Measurements from ENCODE around the gene GAL3ST1.

Gene GAL3ST1

GRCh38 chr22:30531651-30532608, 42.5 kb downstream of the GAL3ST1 start:
- no peak for DNase-seq (ENCODE audit: low spot score)

GRCh38 chr22:30526656-30527055, 47.8 kb downstream of the GAL3ST1 start:
- no peak for DNase-seq (ENCODE audit: low spot score)

DNA sequence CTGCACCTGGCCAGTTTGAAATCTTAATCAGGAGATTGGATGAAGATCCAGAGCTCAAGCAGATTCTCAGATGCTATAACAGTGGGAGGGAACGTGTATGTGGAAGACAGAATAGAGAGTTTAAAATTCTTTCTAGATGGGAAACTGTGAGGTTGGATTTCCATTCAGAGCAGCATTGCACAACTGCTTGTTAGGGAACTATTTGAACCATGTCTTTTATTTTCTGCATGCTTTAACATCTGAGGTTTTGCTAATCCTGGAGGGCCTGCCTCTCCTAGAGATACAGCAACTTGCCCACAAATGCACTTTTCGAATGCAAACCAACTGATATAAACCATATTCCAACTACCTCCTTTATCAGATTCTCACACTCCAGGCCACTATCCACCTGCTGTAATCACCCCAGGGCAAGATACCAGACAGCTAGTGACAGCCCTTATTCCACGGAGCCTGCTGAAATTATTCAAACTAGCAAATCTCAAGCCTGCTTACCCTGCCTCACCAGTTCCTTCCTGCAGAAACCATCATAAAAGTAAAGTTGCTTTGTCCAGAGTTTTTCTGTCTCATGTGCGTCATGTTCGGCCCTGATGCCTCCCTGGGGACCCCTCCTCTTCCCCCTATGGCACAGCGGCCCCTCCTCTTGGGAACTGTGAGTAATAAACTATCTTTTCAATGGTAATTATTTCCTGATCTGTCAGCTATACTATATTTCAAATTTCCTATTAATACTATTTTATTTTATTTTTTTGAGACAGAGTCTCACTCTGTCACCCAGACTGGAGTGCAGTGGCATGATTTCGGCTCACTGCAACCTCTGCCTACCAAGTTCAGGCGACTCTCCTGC, 50.6 kb downstream of the GAL3ST1 start:
- DNase-seq (ENCODE audit: low spot score) = no peak

DNA sequence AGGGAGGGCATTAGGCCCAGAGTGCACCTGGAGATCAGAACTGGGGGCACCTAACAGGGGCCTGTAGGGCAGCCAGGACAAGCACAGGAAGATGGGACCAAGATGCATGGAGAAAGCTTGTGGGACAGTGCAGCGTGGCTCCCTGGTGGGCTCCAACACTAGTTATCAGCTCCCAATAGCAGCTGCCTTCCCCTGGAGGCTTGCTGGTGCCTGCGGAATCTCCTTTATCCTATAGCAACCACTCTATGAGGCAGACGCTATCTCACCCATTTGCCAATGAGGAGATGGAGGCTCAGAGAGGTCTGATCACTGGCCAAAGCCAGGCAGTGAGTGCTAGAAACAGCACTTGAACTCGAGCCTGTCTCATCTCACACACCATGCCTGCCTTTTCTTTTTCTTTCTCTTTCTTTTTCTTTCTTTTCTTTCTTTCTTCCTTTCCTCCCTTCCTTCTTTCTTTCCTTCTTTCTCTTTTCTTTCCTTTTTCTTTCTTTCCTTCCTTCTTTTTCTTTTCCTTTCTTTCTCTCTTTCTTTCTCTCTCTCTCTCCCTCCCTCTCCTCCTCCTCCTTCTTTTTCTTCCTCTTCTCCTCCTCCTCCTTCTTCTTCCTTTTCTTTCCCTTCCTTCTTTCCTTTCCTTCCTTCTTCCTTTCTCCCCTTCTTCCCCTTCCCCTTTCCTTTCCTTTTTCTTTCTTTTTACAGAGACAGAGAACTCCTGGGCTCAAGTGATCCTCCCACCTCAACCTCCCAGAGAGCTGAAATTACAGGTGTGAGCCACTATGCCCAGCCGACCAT, 52.9 kb downstream of the GAL3ST1 start:
- DNase-seq (ENCODE audit: low spot score) = no peak

DNA sequence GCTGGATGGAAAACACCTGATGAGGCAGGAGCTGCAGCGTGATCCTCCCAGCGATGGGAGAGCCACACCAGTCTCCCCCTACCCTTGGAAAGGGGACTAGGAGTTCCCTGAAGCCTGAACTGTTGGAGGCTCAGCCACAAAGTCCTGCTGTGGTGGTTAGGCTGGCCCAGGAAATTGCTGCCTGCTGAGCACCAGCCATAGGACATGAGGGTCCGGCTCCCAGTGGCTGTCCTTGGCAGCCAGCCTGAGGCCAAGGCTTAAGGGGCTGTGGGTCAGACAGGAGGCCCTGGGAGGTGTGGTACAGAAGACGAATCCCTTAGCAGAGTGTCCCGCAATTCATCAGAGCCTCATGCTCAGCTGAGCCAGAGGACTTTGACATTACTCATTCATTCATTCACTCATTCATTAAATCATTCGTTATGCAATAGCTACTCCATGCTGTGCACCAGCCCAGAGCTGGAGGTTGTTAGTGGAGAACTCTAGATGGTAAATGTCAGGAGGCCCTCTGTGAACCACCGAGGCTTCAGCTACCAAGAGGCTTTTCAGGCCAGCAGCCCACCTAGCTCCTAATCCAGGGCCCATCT, 54.5 kb downstream of the GAL3ST1 start:
- no peak for DNase-seq (ENCODE audit: low spot score)

GRCh38 chr22:30516731-30517130, 57.7 kb downstream of the GAL3ST1 start:
- DNase-seq (ENCODE audit: low spot score) = no peak

DNA sequence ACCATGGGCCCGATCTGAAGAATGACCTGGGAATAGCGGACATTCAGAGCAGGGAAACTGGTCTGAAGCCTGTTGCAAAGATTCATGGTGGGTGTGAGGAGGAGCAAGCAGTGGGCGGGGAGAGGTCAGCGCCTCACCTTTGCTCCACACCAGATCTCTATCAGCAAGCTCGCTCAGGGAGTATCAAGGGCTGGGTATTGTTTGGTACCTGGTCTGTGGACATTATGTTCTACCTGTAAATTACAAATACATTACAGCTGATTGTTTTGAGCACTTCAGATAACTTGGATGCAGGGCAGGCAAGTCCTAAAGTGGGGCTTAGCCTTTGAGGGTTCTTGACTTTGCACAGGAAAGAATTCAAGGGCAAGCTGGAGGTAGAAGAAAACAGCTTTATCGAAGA, 58.2 kb downstream of the GAL3ST1 start:
- no peak for DNase-seq (ENCODE audit: low spot score)

DNA sequence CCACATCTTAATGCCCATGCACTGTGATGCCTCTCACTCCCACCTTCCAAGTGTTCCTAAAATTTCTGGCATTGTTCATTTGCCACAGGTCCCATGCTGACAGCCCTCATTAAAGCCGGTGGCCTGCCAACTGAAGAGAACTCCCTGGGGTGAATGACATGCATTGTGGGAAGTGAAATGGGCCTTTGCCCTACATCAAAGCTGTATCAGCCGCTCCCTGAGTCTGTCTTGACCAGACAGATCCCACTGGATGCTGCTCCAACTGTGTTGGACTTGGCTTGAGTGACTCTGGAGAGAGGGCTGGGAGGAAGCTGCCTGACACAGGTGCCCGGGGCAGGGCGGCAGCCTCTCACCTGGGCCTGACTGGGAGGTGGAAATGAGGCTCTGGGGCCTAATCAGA, 60.2 kb downstream of the GAL3ST1 start:
- DNase-seq (ENCODE audit: low spot score) = no peak

GRCh38 chr22:30513462-30513861, 61.0 kb downstream of the GAL3ST1 start:
- DNase-seq (ENCODE audit: low spot score) = no peak

DNA sequence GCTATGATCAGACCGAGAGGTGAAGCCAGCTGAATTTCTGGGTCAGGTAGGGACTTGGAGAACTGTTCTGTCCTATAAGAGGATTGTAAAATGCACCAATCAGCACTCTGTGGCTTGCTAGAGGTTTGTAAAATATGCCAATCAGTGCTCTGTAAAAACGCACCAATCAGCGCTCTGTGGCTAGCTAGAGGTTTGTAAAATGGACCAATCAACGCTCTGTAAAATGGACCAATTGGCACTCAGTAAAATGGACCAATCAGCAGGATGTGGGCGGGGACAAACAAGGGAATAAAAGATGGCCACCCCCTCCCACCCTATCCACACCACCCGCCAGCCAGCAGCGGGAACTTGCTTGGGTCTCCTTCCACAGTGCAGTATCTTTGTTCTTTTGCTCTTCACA, 62.6 kb downstream of the GAL3ST1 start:
- DNase-seq (ENCODE audit: low spot score) = no peak

- DNase-seq (ENCODE audit: low spot score) = no peak
Measured at GRCh38 chr22:30511109-30511508, 63.4 kb downstream of the GAL3ST1 start.

DNA sequence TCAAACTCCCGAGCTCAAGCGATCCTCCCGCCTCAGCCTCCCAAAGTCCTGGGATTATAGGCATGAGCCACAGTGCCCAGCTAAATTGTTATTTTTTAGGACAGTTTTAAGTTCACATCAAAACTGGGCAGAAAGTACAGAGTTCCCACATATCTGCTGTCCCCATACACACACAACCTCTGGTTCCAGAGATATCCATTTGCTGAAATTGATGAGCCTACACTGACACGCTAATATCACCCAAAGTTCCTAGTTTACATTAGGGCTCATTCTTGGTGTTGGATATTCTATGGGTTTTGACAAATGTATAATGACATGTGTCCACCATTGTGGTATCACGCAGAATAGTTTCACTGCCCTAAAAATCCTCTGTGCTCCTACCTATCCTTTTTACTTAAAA, 66.2 kb downstream of the GAL3ST1 start:
- no peak for DNase-seq (ENCODE audit: low spot score)

DNA sequence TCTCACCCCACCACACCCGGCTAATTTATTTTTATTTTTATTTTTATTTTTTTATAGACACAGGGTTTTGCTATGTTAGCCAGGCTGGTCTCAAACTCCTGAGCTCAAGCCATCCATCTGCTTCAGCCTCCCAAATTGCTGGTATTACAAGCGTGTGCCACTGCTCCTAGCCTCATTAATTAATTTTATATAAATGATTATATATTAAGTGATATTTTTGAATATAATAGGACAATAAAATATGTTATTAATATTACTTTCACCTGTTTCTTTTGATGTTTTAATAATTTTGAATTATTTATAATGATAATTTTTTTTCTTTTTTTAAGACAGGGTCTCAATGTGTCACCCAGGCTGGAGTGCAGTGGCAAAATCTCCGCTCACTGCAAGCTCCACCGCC, 66.8 kb downstream of the GAL3ST1 start:
- DNase-seq (ENCODE audit: low spot score) = no peak

- no peak for DNase-seq (ENCODE audit: low spot score)
Measured at GRCh38 chr22:30506507-30506968, 67.9 kb downstream of the GAL3ST1 start.

All from GM03348 (cell line).